Measurements from ENCODE around the gene GPX3. TPM values are rescaled to one million over a fixed set of nuclear protein-coding genes. Genes with fewer than 3 reads are reported as not detected.
A peak's percentile ranks its signal among the peaks of the same experiment; 100 is the strongest.

Gene GPX3
- total RNA-seq (1 to 10 TPM in 2 of 5 donors, under 1 TPM in 1, not detected in 2; 0.49 to 1.6 (median 1.4) TPM), total RNA-seq (0 to 0.55 (median 0.07) reads per million in 29 experiments)
- 0.20 TPM for total RNA-seq (2013)

- H3K27ac ChIP-seq (ENCODE audit: low read length), result no peak within 1 kb of the TSS
- peaks cover 0 to 3% of the 10 kb centered on the region in 2 donors for H3K27me3 Mint-ChIP-seq
- peak in 30 of 35 experiments; percentile 2 to 56 (median 19) for DNase-seq
These were observed at the start of gene GPX3 for GRCh38 chr5:151020304-151021110. Gene GPX3 (plus strand): TSS chr5:151020591. CDS start chr5:151020655, 64 bp downstream.

GRCh38 chr5:150978590-150978989 lies 41.8 kb upstream of the GPX3 start:
- CTCF ChIA-PET, result no interaction called here
- Mint-ChIP-seq H3K36me3 (no peaks in the 10 kb centered on the region), H3K27ac (no peak overlapping the region), H3K4me3 (no peak overlapping the region), H3K27me3 (peaks cover 0 to 20% of the 10 kb centered on the region in 2 donors), H3K9me3 (peaks cover 0 to 7% (median 0%) of the 10 kb centered on the region in 3 donors), H3K4me1 (no peaks in the 10 kb centered on the region)
- DNase-seq, result no peak
- Histone ChIP-seq H3K4me3 (ENCODE audit: control insufficient read depth in 1 of 2, extremely low read depth in 1 of 2, low read length in 1 of 2) (no peak overlapping the region), H3K27ac (ENCODE audit: low read length) (no peak overlapping the region), H3K9me3 (no peaks in the 10 kb centered on the region), H3K36me3 (ENCODE audit: control insufficient read depth in 2 of 2, extremely low read depth in 1 of 2, insufficient read depth in 1 of 2, low read length in 1 of 2) (no peaks in the 10 kb centered on the region), H3K4me1 (ENCODE audit: control insufficient read depth in 1 of 2, extremely low read depth in 1 of 2, insufficient read depth in 2 of 2, low read length in 2 of 2) (no peaks in the 10 kb centered on the region), H3K27me3 (replicated peaks in 1 of 2; ENCODE audit: control insufficient read depth in 2 of 2, extremely low read depth in 1 of 2, insufficient read depth in 2 of 2, low read length in 1 of 2) (peaks cover 2 to 4% of the 10 kb centered on the region in 2 experiments)
- POLR2A ChIA-PET, result no interaction called here
- ATAC-seq (replicated peaks in 1 of 4), result no peak
- WGBS (ENCODE audit: insufficient coverage), result no CpG with 5 or more reads among the region's 3 CpGs

More at GRCh38 chr5:151020304-151021110, at the start of gene GPX3:
- peak within 1 kb of the TSS; percentile 65 to 72 (median 67) for H3K4me3 Mint-ChIP-seq
- Histone ChIP-seq H3K4me3 (ENCODE audit: control insufficient read depth in 1 of 2, extremely low read depth in 1 of 2, low read length in 1 of 2) (peak within 1 kb of the TSS; percentile 32 to 75), H3K9me3 (no peaks in the 10 kb centered on the region), H3K27me3 (replicated peaks in 1 of 2; ENCODE audit: control insufficient read depth in 2 of 2, extremely low read depth in 1 of 2, insufficient read depth in 2 of 2, low read length in 1 of 2) (peaks cover 0 to 15% of the 10 kb centered on the region in 2 experiments), H3K36me3 (ENCODE audit: control insufficient read depth in 2 of 2, extremely low read depth in 1 of 2, insufficient read depth in 1 of 2, low read length in 1 of 2) (no peaks in the 10 kb centered on the region), H3K4me1 (ENCODE audit: control insufficient read depth in 1 of 2, extremely low read depth in 1 of 2, insufficient read depth in 2 of 2, low read length in 2 of 2) (peaks cover 3 to 15% of the 10 kb centered on the region in 2 experiments)
- peaks cover 4% of the 10 kb centered on the region for H3K36me3 Mint-ChIP-seq
- H3K27ac Mint-ChIP-seq, result peak within 1 kb of the TSS in 1 of 2 donors; percentile 7
- POLR2A ChIA-PET, result no interaction called here
- CTCF ChIA-PET, result interaction anchor here (0.5 to 0.6 kb wide), 2 partner anchors 18 to 533 kb away, joined by 3 read pairs; no protein-coding TSS in a partner anchor
- 6% methylated on average over 48 of the region's 54 CpGs for WGBS (ENCODE audit: insufficient coverage)
- H3K4me1 Mint-ChIP-seq, result peaks cover 21 to 41% (median 34%) of the 10 kb centered on the region in 3 donors
- no peaks in the 10 kb centered on the region for H3K9me3 Mint-ChIP-seq
- peak; percentile 38 to 74 (median 60) for ATAC-seq (replicated peaks in 1 of 4)

GRCh38 chr5:150987746-150988145 lies 32.6 kb upstream of the GPX3 start:
- WGBS (ENCODE audit: insufficient coverage), result 92% methylated on average over 3 of the region's 3 CpGs
- no peak for ATAC-seq (replicated peaks in 1 of 4)
- H3K9me3 Mint-ChIP-seq, result peaks cover 0 to 4% (median 3%) of the 10 kb centered on the region in 3 donors

GRCh38 chr5:150989695-150990094 lies 30.7 kb upstream of the GPX3 start:
- no peak for DNase-seq

More at GRCh38 chr5:150987746-150988145, 32.6 kb upstream of the GPX3 start:
- Mint-ChIP-seq H3K36me3 (peaks cover 4% of the 10 kb centered on the region), H3K4me3 (no peak overlapping the region), H3K27me3 (no peaks in the 10 kb centered on the region), H3K27ac (no peak overlapping the region), H3K4me1 (no peaks in the 10 kb centered on the region)
- no peak for DNase-seq
- Histone ChIP-seq H3K9me3 (no peaks in the 10 kb centered on the region), H3K4me1 (ENCODE audit: control insufficient read depth in 1 of 2, extremely low read depth in 1 of 2, insufficient read depth in 2 of 2, low read length in 2 of 2) (no peaks in the 10 kb centered on the region), H3K4me3 (ENCODE audit: control insufficient read depth in 1 of 2, extremely low read depth in 1 of 2, low read length in 1 of 2) (no peak overlapping the region), H3K36me3 (ENCODE audit: control insufficient read depth in 2 of 2, extremely low read depth in 1 of 2, insufficient read depth in 1 of 2, low read length in 1 of 2) (no peaks in the 10 kb centered on the region), H3K27ac (ENCODE audit: low read length) (no peak overlapping the region), H3K27me3 (replicated peaks in 1 of 2; ENCODE audit: control insufficient read depth in 2 of 2, extremely low read depth in 1 of 2, insufficient read depth in 2 of 2, low read length in 1 of 2) (no peaks in the 10 kb centered on the region)
- ChIA-PET POLR2A (no interaction called here), CTCF (no interaction called here)

DNA sequence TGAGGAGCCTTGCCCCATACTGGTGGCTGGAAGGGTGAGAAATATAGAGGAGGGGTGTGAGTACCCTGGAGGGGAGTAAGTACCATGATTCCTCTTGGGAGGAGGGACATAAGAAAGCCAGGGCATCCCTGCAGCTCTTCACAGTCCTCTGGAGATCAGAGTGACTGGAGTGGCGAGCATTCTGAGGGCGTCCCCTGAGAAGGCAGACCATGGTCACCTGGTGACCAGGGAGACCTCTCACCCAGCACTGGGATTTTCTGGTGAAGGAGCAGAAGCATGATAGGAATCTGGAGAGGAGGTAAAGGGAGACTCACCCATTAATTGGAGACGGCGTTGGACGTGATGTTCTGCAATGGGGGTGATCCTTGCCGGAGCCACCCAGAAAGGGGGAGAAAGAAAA lies 27.7 kb upstream of the GPX3 start:
- H3K4me3 Mint-ChIP-seq, result no peak overlapping the region
- DNase-seq, result no peak
- H3K27me3 Mint-ChIP-seq, result no peaks in the 10 kb centered on the region
- Histone ChIP-seq H3K9me3 (no peaks in the 10 kb centered on the region), H3K27ac (ENCODE audit: low read length) (no peak overlapping the region), H3K4me3 (ENCODE audit: control insufficient read depth in 1 of 2, extremely low read depth in 1 of 2, low read length in 1 of 2) (no peak overlapping the region), H3K4me1 (ENCODE audit: control insufficient read depth in 1 of 2, extremely low read depth in 1 of 2, insufficient read depth in 2 of 2, low read length in 2 of 2) (no peaks in the 10 kb centered on the region), H3K27me3 (replicated peaks in 1 of 2; ENCODE audit: control insufficient read depth in 2 of 2, extremely low read depth in 1 of 2, insufficient read depth in 2 of 2, low read length in 1 of 2) (no peaks in the 10 kb centered on the region), H3K36me3 (ENCODE audit: control insufficient read depth in 2 of 2, extremely low read depth in 1 of 2, insufficient read depth in 1 of 2, low read length in 1 of 2) (no peaks in the 10 kb centered on the region)
- H3K4me1 Mint-ChIP-seq, result no peaks in the 10 kb centered on the region
- peaks cover 6% of the 10 kb centered on the region for H3K36me3 Mint-ChIP-seq
- no peak for ATAC-seq (replicated peaks in 1 of 4)
- H3K9me3 Mint-ChIP-seq, result peaks cover 4 to 14% (median 5%) of the 10 kb centered on the region in 3 donors
- CTCF ChIA-PET, result no interaction called here
- H3K27ac Mint-ChIP-seq, result no peak overlapping the region
- POLR2A ChIA-PET, result no interaction called here
- 81% methylated on average over 3 of the region's 6 CpGs for WGBS (ENCODE audit: insufficient coverage)

More at GRCh38 chr5:150989695-150990094, 30.7 kb upstream of the GPX3 start:
- no peak for ATAC-seq (replicated peaks in 1 of 4)
- Histone ChIP-seq H3K27ac (ENCODE audit: low read length) (no peak overlapping the region), H3K27me3 (replicated peaks in 1 of 2; ENCODE audit: control insufficient read depth in 2 of 2, extremely low read depth in 1 of 2, insufficient read depth in 2 of 2, low read length in 1 of 2) (no peaks in the 10 kb centered on the region), H3K36me3 (ENCODE audit: control insufficient read depth in 2 of 2, extremely low read depth in 1 of 2, insufficient read depth in 1 of 2, low read length in 1 of 2) (no peaks in the 10 kb centered on the region), H3K4me1 (ENCODE audit: control insufficient read depth in 1 of 2, extremely low read depth in 1 of 2, insufficient read depth in 2 of 2, low read length in 2 of 2) (no peaks in the 10 kb centered on the region), H3K9me3 (no peaks in the 10 kb centered on the region), H3K4me3 (ENCODE audit: control insufficient read depth in 1 of 2, extremely low read depth in 1 of 2, low read length in 1 of 2) (no peak overlapping the region)
- Mint-ChIP-seq H3K36me3 (peaks cover 6% of the 10 kb centered on the region), H3K9me3 (peaks cover 4 to 14% (median 5%) of the 10 kb centered on the region in 3 donors), H3K27ac (no peak overlapping the region), H3K4me3 (no peak overlapping the region), H3K27me3 (no peaks in the 10 kb centered on the region), H3K4me1 (no peaks in the 10 kb centered on the region)
- WGBS (ENCODE audit: insufficient coverage), result 80% methylated on average over 1 of the region's 3 CpGs
- CTCF ChIA-PET, result no interaction called here
- POLR2A ChIA-PET, result no interaction called here

DNA sequence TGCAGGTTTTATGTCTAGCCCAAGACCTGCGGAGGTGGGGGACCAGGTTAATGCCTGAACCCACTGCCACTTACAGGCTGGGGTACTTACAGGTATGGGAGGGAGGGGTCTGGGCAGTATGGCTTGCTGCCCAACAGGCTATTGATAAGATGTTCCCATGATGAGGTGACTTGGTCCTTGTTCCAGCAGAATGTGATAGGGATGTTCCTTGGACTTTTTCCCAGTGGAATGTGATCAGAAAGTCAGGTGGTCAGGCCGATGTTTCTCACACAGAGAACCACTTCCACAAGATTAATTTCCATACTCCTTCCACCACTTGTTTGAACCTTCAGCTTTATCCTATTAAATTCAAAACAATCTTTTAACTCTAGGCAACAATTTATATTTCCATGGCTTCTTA lies 27.0 kb upstream of the GPX3 start:
- no peaks in the 10 kb centered on the region for H3K4me1 Mint-ChIP-seq
- POLR2A ChIA-PET, result no interaction called here
- H3K9me3 ChIP-seq, result no peaks in the 10 kb centered on the region
- 100% methylated on average over 1 of the region's 2 CpGs for WGBS (ENCODE audit: insufficient coverage)
- H3K9me3 Mint-ChIP-seq, result peaks cover 4 to 14% (median 5%) of the 10 kb centered on the region in 3 donors
- no peaks in the 10 kb centered on the region for H3K4me1 ChIP-seq (ENCODE audit: control insufficient read depth in 1 of 2, extremely low read depth in 1 of 2, insufficient read depth in 2 of 2, low read length in 2 of 2)
- peaks cover 6% of the 10 kb centered on the region for H3K36me3 Mint-ChIP-seq
- H3K36me3 ChIP-seq (ENCODE audit: control insufficient read depth in 2 of 2, extremely low read depth in 1 of 2, insufficient read depth in 1 of 2, low read length in 1 of 2), result no peaks in the 10 kb centered on the region
- no peaks in the 10 kb centered on the region for H3K27me3 ChIP-seq (replicated peaks in 1 of 2; ENCODE audit: control insufficient read depth in 2 of 2, extremely low read depth in 1 of 2, insufficient read depth in 2 of 2, low read length in 1 of 2)
- H3K27ac Mint-ChIP-seq, result no peak overlapping the region
- no peak overlapping the region for H3K4me3 ChIP-seq (ENCODE audit: control insufficient read depth in 1 of 2, extremely low read depth in 1 of 2, low read length in 1 of 2)
- CTCF ChIA-PET, result no interaction called here
- H3K4me3 Mint-ChIP-seq, result no peak overlapping the region
- H3K27me3 Mint-ChIP-seq, result no peaks in the 10 kb centered on the region
- no peak overlapping the region for H3K27ac ChIP-seq (ENCODE audit: low read length)
- ATAC-seq (replicated peaks in 1 of 4) (no peak), DNase-seq (no peak)
